ENCODE data around the gene AADACL4. TPM values are rescaled to one million over a fixed set of nuclear protein-coding genes. Genes with fewer than 3 reads are reported as not detected.
"Not testable (repeated sequence)": the region's sequence is repeated elsewhere in the genome, so short reads cannot be mapped to it uniquely, and the experiment has no call there.

AADACL4 gene
- polyA plus RNA-seq, 1 donor, result not detected

- no peaks in the 10 kb centered on the region for H3K9me3 ChIP-seq (ENCODE audit: control insufficient read depth, low read depth, low read length)
- peak; percentile 54 to 65 for DNase-seq
- H3K27me3 ChIP-seq (ENCODE audit: control insufficient read depth, insufficient read depth, low read length), result no peaks in the 10 kb centered on the region
- H3K27ac ChIP-seq (ENCODE audit: low read length), result no peak overlapping the region
- H3K36me3 ChIP-seq (ENCODE audit: control insufficient read depth, insufficient read depth, low read length), result no peaks in the 10 kb centered on the region
- 10% methylated on average over 8 of the region's 23 CpGs for WGBS (ENCODE audit: insufficient coverage, low lambda C conversion rate)
- H3K4me1 ChIP-seq (ENCODE audit: control insufficient read depth, insufficient read depth, low read length), result no peaks in the 10 kb centered on the region
- no peak overlapping the region for H3K4me3 ChIP-seq (ENCODE audit: low read length)
Observed at GRCh38 chr1:12658531-12659453, 14.9 kb downstream of the AADACL4 start.

- no peak overlapping the region for H3K27ac ChIP-seq (ENCODE audit: low read length)
- no peak overlapping the region for H3K4me3 ChIP-seq (ENCODE audit: low read length)
- no peaks in the 10 kb centered on the region for H3K27me3 ChIP-seq (ENCODE audit: control insufficient read depth, insufficient read depth, low read length)
- H3K4me1 ChIP-seq (ENCODE audit: control insufficient read depth, insufficient read depth, low read length), result no peaks in the 10 kb centered on the region
- H3K9me3 ChIP-seq (ENCODE audit: control insufficient read depth, low read depth, low read length), result no peaks in the 10 kb centered on the region
- 100% methylated on average over 2 of the region's 6 CpGs for WGBS (ENCODE audit: insufficient coverage, low lambda C conversion rate)
- DNase-seq, result no peak
- H3K36me3 ChIP-seq (ENCODE audit: control insufficient read depth, insufficient read depth, low read length), result no peaks in the 10 kb centered on the region
Observed at GRCh38 chr1:12661606-12662219, 17.8 kb downstream of the AADACL4 start.

GRCh38 chr1:12662556-12662955 lies 18.7 kb downstream of the AADACL4 start:
- no peaks in the 10 kb centered on the region for H3K27me3 ChIP-seq (ENCODE audit: control insufficient read depth, insufficient read depth, low read length)
- no peak overlapping the region for H3K4me3 ChIP-seq (ENCODE audit: low read length)
- no peak overlapping the region for H3K27ac ChIP-seq (ENCODE audit: low read length)
- no peak for DNase-seq
- H3K36me3 ChIP-seq (ENCODE audit: control insufficient read depth, insufficient read depth, low read length), result no peaks in the 10 kb centered on the region
- no peaks in the 10 kb centered on the region for H3K9me3 ChIP-seq (ENCODE audit: control insufficient read depth, low read depth, low read length)
- 100% methylated on average over 1 of the region's 1 CpG for WGBS (ENCODE audit: insufficient coverage, low lambda C conversion rate)
- H3K4me1 ChIP-seq (ENCODE audit: control insufficient read depth, insufficient read depth, low read length), result no peaks in the 10 kb centered on the region

- Histone ChIP-seq H3K4me3 (ENCODE audit: low read length) (no peak overlapping the region), H3K4me1 (ENCODE audit: control insufficient read depth, insufficient read depth, low read length) (no peaks in the 10 kb centered on the region), H3K36me3 (ENCODE audit: control insufficient read depth, insufficient read depth, low read length) (no peaks in the 10 kb centered on the region), H3K27me3 (ENCODE audit: control insufficient read depth, insufficient read depth, low read length) (no peaks in the 10 kb centered on the region), H3K9me3 (ENCODE audit: control insufficient read depth, low read depth, low read length) (no peaks in the 10 kb centered on the region), H3K27ac (ENCODE audit: low read length) (no peak overlapping the region)
- DNase-seq, result no peak
- WGBS (ENCODE audit: insufficient coverage, low lambda C conversion rate), result no CpG with 5 or more reads among the region's 4 CpGs
Observed at GRCh38 chr1:12665511-12665910, 21.6 kb downstream of the AADACL4 start.

- Histone ChIP-seq H3K4me3 (ENCODE audit: low read length) (no peak overlapping the region), H3K27me3 (ENCODE audit: control insufficient read depth, insufficient read depth, low read length) (no peaks in the 10 kb centered on the region), H3K4me1 (ENCODE audit: control insufficient read depth, insufficient read depth, low read length) (no peaks in the 10 kb centered on the region), H3K36me3 (ENCODE audit: control insufficient read depth, insufficient read depth, low read length) (no peaks in the 10 kb centered on the region), H3K9me3 (ENCODE audit: control insufficient read depth, low read depth, low read length) (no peaks in the 10 kb centered on the region), H3K27ac (ENCODE audit: low read length) (no peak overlapping the region)
- DNase-seq, result no peak
- WGBS (ENCODE audit: insufficient coverage, low lambda C conversion rate), result 93% methylated on average over 3 of the region's 15 CpGs
Observed at GRCh38 chr1:12666141-12666735, 22.4 kb downstream of the AADACL4 start.

GRCh38 chr1:12669529-12670068 lies 25.7 kb downstream of the AADACL4 start:
- Histone ChIP-seq H3K4me1 (ENCODE audit: control insufficient read depth, insufficient read depth, low read length) (no peaks in the 10 kb centered on the region), H3K36me3 (ENCODE audit: control insufficient read depth, insufficient read depth, low read length) (no peaks in the 10 kb centered on the region), H3K4me3 (ENCODE audit: low read length) (no peak overlapping the region), H3K9me3 (ENCODE audit: control insufficient read depth, low read depth, low read length) (no peaks in the 10 kb centered on the region), H3K27ac (ENCODE audit: low read length) (no peak overlapping the region), H3K27me3 (ENCODE audit: control insufficient read depth, insufficient read depth, low read length) (no peaks in the 10 kb centered on the region)
- no peak for DNase-seq
- WGBS (ENCODE audit: insufficient coverage, low lambda C conversion rate), result no CpG with 5 or more reads among the region's 3 CpGs

- Histone ChIP-seq H3K27me3 (ENCODE audit: control insufficient read depth, insufficient read depth, low read length) (no peaks in the 10 kb centered on the region), H3K4me1 (ENCODE audit: control insufficient read depth, insufficient read depth, low read length) (no peaks in the 10 kb centered on the region), H3K9me3 (ENCODE audit: control insufficient read depth, low read depth, low read length) (no peaks in the 10 kb centered on the region), H3K4me3 (ENCODE audit: low read length) (no peak overlapping the region), H3K36me3 (ENCODE audit: control insufficient read depth, insufficient read depth, low read length) (no peaks in the 10 kb centered on the region), H3K27ac (ENCODE audit: low read length) (no peak overlapping the region)
- no peak for DNase-seq
Observed at GRCh38 chr1:12674358-12674757, 30.5 kb downstream of the AADACL4 start.

GRCh38 chr1:12676122-12676521 lies 32.2 kb downstream of the AADACL4 start:
- not testable (repeated sequence) for H3K36me3 ChIP-seq (ENCODE audit: control insufficient read depth, insufficient read depth, low read length); DNase-seq; H3K4me3 ChIP-seq (ENCODE audit: low read length); H3K9me3 ChIP-seq (ENCODE audit: control insufficient read depth, low read depth, low read length); H3K27ac ChIP-seq (ENCODE audit: low read length); H3K4me1 ChIP-seq (ENCODE audit: control insufficient read depth, insufficient read depth, low read length); H3K27me3 ChIP-seq (ENCODE audit: control insufficient read depth, insufficient read depth, low read length)
- no CpG with 5 or more reads among the region's 4 CpGs for WGBS (ENCODE audit: insufficient coverage, low lambda C conversion rate)

- no peak overlapping the region for H3K27ac ChIP-seq (ENCODE audit: low read length)
- H3K27me3 ChIP-seq (ENCODE audit: control insufficient read depth, insufficient read depth, low read length), result no peaks in the 10 kb centered on the region
- no CpG with 5 or more reads among the region's 1 CpG for WGBS (ENCODE audit: insufficient coverage, low lambda C conversion rate)
- H3K36me3 ChIP-seq (ENCODE audit: control insufficient read depth, insufficient read depth, low read length), result no peaks in the 10 kb centered on the region
- H3K9me3 ChIP-seq (ENCODE audit: control insufficient read depth, low read depth, low read length), result no peaks in the 10 kb centered on the region
- DNase-seq, result no peak
- H3K4me3 ChIP-seq (ENCODE audit: low read length), result no peak overlapping the region
- no peaks in the 10 kb centered on the region for H3K4me1 ChIP-seq (ENCODE audit: control insufficient read depth, insufficient read depth, low read length)
Observed at GRCh38 chr1:12677565-12677964, 33.7 kb downstream of the AADACL4 start.

GRCh38 chr1:12678350-12678749 lies 34.5 kb downstream of the AADACL4 start:
- Histone ChIP-seq H3K9me3 (ENCODE audit: control insufficient read depth, low read depth, low read length) (no peaks in the 10 kb centered on the region), H3K36me3 (ENCODE audit: control insufficient read depth, insufficient read depth, low read length) (no peaks in the 10 kb centered on the region), H3K4me3 (ENCODE audit: low read length) (no peak overlapping the region), H3K27me3 (ENCODE audit: control insufficient read depth, insufficient read depth, low read length) (no peaks in the 10 kb centered on the region), H3K27ac (ENCODE audit: low read length) (no peak overlapping the region), H3K4me1 (ENCODE audit: control insufficient read depth, insufficient read depth, low read length) (no peaks in the 10 kb centered on the region)
- DNase-seq, result no peak
- no CpG with 5 or more reads among the region's 2 CpGs for WGBS (ENCODE audit: insufficient coverage, low lambda C conversion rate)

Data from large intestine (tissue), 3 donors.